ENCODE measurements around the gene MMD.
"Not testable (repeated sequence)": the region's sequence is repeated elsewhere in the genome, so short reads cannot be mapped to it uniquely, and the experiment has no call there.

The MMD gene

DNA sequence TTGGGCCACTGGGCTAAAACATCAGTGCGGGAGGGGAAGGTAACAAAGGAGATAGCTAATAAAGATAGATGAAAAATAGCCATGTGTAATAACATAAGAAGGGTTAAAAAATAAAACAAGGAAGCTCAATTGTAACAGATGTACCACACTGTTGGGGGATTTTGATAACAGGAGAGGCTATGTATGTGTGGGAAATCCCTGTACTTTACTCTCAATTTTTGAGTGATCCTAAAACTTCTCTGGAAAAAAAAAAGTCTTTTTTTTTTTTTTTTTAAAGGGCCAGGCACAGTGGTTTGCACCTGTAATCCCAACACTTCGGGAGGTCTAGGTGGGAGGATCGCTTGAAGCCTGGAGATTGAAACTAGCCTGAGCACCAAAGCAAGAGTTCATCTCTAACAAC is 1.9 kb upstream of the MMD start:
- DNase-seq (ENCODE audit: low read depth in 2 of 2), result no peak

DNA sequence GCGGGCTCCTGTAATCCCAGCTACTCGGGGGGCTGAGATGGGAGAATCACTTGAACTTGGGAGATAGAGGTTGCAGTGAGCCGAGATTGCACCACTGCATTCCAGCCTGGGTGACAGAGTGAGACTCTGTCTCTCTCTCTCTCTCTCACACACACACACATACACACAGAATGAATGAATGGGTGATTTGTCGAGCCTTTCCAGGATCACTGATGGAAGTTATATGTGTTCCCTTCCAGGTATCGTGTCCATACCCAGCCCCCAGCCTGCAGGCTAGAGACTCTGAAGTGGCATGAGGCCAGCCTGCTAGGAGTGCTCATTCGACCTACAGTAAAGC is 1.2 kb upstream of the MMD start:
- not testable (repeated sequence) for DNase-seq (ENCODE audit: low read depth in 2 of 2)

DNA sequence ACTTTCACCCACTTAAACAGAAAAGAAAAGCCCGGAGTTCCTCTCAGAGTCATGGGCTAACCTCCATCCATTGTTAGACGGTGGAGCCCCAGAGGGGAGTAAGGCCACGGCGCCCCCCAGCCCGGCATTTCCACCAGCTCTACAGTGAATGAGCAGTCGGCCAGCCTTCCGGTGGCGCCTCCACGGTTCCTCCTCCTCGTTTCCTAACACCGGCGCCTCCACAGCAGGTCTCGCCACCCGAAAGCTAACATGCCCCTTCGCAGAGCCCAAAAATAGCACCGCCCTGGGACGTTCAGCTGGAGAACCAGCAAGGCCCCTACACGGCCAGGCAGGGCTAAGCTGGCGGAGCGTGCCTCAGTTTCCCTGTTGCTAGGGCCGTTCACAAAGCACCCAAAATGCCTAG is 858 bp downstream of the MMD start:
- peak; percentile 15 to 32 for DNase-seq (ENCODE audit: low read depth in 2 of 2)

DNA sequence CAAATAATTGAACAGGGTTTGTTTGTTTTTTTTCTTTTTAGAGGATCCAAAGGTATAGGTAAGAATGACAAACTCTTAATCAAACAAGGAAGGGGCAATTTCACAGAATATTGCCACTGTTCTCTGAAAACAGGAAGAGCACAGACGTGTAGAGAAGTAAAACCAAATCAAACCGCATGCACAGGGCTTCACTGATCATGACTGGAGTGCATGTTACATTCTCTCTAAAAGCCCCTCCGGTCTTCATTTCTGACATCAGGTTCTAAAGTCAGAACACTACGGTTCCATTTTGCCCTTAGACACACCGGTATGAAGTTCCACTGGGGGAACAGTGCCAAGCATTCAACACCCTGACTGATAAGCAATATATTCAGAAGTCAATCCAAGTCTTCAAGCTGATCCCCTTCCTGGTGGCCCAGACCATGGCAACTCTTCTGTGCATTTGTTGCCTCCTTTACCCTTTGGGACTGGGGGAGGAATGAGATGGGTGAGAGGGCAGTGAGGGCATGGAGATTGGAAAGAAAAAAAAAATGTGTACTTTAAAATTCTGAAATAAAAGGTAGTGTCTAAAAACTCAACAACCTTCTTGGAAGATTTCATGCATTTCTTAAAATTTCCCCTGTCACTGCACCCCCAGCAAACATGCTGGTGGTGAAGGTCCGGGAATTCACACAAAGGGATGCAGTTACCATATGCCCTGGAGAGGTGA is 1.4 kb downstream of the MMD start:
- DNase-seq (ENCODE audit: low read depth in 2 of 2), result peak in 1 of 2 donors; percentile 25

DNA sequence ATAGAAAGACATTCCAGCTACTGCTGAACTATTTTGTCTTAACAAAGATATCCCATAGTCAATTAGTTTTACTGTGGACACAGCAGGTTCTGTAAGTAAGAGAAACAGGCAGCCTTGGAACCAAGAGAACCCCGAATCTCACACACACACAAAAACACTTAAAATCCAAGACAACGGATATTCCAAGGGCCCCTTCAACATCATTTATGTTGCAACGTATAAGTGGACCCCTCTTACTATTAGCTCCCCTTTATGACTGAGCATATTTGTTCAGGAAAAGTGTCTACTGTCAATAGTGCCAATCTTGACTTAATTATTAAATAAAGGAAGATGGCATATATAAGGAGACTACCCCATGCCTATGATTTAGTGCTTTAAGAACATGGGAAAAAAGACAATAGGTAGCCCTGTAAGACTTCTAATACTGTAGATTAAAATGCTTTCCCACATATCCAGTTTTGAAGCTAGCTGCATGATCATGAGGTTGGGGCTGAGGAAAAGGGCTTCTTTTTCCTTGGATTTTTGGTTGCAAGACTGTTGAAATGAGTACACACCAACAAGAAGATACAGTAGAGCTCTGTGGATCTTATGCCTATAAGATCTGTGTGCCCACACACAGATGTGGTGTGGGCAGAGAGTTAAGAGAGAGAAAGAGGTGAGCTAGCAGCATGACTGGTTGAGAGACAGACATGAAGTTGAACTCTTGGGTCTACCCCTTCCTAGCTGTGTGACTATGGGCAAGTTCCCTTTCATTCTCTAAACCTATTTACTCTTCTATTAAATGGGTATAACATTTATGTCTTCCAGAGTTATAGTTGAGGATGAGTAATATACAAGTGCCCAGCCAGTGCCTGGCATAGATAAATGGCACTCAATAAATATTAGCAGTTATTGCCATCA is 3.0 kb downstream of the MMD start:
- no peak for DNase-seq (ENCODE audit: low read depth in 2 of 2)

DNA sequence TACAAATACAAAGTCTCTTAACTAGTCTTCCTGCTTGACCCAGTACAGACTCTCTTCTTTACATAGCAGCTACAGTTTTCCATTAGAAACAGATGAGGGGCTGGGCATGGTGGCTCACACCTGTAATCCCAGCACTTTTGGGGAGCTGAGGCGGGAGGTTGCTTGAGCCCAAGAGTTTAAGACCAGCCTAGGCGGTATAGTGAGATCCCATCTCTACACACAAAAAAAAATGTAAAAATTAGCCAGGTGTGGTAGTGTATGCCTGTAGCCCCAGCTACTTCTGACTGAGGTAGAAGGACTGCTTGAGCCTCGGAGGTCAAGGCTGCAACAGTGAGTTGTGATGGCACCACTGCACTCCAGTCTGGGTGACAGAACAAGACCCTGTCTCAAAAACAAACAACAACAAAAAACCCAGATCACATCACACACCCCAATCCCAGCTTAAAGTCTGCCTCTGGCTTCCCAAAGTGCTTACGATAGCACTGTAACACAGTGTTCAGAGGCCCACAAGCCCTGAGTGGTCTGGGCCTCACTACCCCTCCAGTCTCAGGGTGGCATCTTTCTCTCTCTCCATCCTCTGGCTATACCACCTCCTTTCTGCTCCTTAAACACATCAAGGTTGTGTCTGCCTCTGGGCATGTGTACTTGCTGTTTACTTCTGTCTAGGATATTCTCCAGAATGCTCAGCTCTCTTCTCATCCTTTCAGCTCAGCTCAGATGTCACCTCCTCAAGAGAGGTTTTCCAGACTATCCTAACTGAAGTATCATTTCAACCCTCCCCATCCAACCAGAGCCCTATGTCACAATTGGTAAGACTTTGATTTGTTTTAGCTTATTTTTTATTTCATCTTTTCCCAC is 4.0 kb downstream of the MMD start:
- DNase-seq (ENCODE audit: low read depth in 2 of 2), result no peak

DNA sequence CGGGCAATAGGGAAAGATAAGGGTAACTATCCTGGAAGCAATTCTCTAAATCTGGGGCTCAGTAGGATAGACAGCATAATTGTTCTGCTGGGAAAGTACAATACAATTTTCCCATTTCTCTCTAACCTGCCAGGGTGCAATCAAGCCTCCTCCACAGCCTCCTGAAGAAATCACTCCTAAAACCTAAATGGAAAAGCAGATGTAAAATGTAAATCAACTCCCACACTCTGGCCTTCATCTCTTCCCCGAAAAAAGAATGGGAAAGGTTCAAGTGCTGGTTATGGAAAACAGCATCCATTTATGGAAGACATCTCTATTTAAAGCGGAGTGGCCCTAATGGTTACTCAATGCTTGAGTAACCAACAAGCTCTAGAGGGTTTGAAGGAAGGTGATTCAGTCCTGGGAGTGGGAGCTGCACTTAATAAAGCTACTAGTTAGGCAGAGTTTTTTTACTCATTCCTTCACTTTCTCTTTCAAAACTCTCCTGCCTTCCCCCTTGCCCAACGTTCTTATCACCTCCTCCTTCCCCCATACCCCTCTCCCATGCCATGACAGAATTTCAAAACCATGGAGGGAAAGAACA is 5.1 kb downstream of the MMD start:
- DNase-seq (ENCODE audit: low read depth in 2 of 2), result no peak

DNA sequence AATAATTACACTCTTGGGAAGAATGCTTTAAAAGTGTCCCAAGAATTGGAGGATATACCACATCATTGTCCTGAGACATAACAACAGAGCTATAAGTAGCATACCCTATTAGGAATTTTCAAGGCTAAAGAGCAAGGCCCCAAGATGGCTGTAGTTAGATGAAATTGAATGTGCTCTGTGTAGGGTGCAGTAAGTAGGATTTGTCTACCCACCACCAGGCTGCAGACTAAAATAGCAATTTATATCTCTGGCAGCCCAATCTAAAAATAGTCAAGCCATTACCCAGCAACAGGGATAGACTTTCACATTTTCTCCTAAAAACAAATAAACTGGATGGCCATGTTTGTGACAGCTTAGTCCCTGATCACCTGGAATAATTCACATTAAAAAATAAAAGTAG is 5.6 kb downstream of the MMD start:
- no peak for DNase-seq (ENCODE audit: low read depth in 2 of 2)

DNA sequence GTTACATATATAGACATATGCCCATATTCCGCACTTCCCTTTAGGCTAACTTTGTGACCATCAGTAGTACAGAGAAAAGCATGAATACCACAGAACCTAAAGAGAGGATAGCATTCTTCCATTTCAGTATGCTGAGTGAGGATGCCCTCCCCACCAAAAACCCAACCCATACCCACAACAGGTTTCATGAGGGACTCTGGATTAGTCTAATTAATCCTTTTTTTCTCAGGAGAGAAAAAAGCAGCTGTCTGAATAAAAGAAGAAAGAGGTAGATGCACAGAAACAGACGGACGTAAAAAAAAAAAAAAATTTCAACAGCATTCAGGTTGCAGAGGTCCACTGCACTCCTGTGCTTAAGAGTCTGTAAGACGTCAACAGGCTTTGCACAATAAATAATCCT is 6.7 kb downstream of the MMD start:
- DNase-seq (ENCODE audit: low read depth in 2 of 2), result no peak

DNA sequence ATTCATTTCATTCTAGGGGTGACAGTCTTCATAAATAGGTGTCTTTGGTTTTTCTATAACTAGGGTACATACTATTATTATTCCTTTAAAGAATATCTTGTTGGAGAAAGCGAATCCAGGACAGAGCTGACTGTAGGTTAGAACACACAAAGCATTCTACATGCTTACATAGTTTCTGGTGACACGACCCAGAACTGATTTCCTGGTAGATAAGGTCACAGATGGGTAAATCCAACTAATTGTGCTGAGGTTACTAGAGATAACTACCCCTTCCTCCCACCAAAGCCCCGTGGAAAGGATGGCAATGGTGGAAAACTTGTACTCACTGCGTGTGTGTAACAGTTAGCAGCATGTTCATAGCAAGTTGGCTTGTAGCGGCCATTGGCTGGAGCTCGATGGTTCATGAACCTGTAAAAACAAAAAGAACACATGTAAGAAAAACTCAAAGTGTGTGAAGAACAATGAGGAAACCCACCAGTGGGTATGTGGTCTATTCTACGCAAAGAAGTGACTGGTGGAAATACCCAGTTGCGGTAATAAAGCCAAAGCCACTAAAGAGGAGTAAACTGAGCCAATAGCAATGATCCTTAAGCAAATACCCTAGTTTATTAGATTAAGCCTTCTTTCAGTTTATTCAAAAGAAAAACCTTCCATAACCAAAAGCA is 7.7 kb downstream of the MMD start:
- no peak for DNase-seq (ENCODE audit: low read depth in 2 of 2)

DNA sequence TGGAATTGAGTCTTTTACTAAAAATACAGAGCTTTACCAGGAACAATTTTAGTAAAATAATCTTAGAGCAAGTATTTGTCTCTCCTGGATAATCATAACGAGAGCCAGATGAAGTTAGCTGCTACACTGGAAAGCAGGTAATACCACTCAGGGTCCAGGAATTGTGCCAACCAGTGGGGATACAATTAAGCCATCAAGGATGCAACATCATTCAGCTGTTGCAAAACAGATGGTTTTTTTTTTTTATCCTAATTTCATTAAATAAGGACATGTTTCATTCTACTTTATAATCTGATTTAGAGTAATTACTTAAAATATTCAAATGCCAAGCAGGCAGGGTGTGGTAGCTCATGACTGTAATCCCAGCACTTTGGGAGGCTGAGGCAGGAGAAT is 10.2 kb downstream of the MMD start:
- DNase-seq (ENCODE audit: low read depth in 2 of 2), result no peak

DNA sequence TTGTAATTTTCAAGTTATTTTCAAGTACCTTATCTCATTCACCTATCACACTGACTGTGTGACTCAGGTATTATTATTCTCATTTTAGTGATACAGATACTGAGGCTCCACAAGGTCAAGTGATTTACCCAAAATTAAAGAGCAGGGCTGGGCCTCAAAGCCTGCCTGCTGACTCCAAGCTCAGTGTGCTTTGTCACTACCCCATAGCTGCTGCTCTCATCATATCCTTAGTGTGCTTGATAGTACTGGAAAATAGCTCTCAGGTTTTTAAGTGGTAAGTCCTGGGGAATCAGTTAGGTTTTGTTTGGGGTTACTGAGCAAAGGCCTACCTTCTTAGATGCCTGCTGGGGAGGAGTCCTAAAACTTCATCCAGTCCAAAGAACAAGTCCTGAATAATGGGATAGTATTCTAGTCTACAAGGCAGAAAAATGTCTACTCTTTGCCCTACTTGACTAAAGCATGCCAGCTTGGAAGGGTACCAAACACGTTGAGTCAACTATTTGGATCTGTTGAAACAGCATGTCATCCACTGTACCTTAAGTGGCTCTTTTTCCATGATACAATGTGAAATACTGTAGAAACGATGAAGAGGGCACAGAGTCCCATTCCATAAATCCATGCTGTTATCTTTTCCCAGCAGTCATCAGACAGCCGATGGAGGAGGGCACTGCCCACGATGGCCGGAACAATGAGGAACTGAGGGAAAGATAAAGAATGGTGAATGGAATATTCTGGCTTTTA is 10.7 kb downstream of the MMD start:
- DNase-seq (ENCODE audit: low read depth in 2 of 2), result no peak

DNA sequence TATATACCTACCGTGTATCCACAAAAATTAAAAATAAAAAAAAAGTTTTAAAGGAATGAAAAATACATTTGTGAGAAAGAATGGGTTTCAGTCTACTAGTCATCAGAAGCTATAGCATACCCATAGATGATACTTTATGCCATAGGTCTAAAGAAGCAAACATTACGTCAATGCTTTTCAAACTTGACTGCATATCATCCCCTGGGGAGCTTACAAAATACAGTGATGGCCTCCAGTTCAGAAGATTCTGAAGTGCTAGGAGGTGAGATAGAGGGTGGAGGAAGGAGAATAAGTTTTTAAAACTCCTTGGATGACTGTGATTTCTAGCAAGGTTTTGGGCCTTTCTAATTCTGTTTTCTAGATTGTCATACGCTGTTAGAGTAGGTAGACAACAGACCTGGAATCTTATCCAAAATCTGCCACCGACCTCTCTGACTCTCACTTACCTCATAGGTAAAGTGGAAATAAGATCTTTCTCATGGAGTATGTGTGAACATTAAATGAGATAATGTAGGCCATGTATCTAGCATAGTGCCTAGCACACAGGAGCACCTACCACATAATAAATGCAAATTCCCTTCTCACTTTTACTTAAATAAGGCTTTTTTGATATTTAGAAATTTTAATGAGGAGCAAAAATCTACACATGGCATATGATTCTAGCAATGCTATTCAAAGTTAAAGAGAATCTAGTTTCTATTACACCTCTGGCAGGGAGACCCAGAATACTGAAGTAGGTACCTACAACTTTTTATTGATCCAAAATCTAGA is 12.4 kb downstream of the MMD start:
- DNase-seq (ENCODE audit: low read depth in 2 of 2), result no peak

DNA sequence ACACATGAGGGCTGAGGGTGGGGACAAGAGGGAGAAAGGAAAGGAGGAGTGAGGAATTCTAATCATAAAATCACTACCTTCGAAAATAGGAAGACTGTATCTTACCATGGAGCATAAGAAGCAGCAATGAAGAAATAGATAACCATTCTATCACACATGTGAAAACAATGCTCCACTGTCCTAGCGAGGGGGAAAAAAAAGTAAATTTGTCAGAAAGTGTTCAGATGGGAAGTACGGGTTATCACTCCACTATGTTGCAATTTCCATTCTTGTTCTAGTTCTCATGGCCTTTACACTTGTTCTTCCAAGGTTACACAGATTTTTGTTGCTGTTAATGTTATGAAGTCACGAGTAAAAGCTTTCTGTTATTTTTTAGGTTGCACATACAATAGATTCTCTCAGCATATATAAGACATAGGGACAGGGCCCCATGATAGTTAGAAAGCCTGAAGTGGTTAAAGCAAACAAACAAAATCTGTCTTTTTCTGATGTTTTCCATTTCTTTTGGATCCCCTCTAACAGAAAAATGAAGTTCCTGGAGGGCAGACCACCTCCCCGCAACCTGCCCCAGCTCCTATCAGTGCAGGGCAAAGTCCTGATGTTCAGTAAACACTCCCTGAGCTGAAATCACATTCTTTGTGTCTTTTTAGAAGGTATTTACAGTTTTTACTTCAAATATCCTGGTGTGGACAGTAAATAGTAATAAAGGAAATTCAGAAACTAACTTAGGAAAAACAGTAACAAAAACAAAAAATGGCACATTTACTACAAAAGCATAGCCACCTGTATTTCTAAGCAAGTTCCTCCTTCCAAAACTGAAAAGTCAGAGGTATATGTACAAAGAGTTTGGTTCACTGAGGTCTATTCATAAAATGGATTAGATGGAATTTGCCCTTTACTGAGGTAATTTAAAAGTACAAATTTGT is 13.7 kb downstream of the MMD start:
- no peak for DNase-seq (ENCODE audit: low read depth in 2 of 2)

DNA sequence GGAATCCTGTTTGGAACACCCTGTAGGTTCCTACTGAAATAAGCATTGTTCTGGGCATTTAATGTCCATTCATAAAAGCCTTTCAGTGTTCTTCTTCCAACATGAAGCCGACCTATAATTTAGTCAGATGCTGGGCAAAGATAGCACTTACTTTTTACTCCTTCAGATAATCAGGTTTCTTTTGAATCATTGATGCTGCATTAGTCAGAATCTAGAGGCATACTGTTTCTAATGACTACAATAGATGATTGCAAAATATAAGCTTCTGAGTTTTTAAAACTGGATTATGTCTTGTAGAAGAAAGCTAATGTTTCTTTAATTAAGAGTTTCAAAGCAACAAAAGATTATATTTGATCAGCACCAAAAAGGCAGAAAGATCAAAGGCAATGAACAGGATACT is 16.0 kb downstream of the MMD start:
- DNase-seq (ENCODE audit: low read depth in 2 of 2), result no peak

DNA sequence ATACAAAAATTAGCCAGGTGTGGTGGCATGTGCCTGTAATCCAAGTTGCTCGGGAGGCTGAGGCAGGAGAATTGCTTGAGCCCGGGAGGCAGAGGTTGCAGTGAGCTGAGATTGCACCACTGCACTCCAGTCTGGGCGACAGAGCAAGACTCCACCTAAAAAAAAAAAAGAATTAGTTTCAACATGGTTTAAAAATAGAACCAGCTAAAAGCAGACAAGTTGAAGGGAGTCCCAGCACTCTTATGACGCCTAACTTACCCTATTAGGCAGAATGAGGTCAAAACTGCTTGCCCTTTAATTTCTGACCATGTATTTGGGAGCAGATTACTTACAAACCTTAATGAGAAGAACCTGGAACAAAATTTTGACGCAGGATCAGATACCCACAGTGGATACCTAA is 17.4 kb downstream of the MMD start:
- DNase-seq (ENCODE audit: low read depth in 2 of 2), result not testable (repeated sequence)

DNA sequence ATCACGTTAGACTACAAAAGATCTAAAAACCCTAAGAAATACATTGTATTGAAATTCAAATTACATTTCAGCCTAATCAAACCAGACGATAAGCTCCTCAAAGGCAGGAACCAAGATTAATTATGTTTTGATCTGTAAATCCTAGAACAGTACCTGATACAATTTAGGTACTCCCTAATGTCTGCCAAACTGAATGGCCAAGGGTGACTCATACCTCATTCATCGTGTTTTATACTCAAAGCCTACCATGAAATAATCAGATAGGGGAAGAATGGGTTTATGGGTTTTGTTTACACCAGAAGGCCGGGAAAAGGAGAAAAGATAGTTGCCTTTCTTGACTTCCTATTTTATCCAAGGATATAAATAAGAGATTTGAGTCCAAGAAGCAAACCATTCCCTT is 19.3 kb downstream of the MMD start:
- DNase-seq (ENCODE audit: low read depth in 2 of 2), result no peak

DNA sequence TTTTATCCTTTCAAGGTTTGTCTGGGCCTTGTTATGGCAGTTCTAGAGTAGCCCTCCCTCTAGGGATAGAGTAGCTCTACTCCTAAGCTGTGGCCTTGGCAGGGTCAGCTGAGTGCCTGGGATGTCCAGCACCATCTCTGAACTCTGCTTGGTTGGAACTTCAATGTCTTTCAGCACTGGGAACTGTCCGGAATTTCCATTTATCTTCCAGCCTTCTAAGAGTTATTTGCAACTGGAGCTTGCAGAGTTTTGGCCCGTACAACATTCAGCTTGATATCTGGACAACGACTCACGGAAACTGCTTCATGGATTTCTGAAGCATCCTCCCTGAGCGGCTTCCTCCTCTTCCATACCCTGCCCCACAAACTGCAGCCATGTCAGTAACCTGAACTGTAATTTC is 22.9 kb downstream of the MMD start:
- no peak for DNase-seq (ENCODE audit: low read depth in 2 of 2)
